ENCODE results near the gene SERINC1. TPM values are rescaled to one million over a fixed set of nuclear protein-coding genes. Genes with fewer than 3 reads are reported as not detected.

Gene SERINC1
- total RNA-seq, 1 experiment from 2014 or later: 31.3 TPM

GRCh38 chr6:122438975-122439374, 32.6 kb downstream of the SERINC1 start:
- DNase-seq (ENCODE audit: low spot score) (no peak), ATAC-seq (no peak)
- ChIA-PET CTCF (no interaction called here), POLR2A (no interaction called here)
- Mint-ChIP-seq H3K9me3 (peaks cover 36% of the 10 kb centered on the region), H3K27ac (no peak overlapping the region), H3K36me3 (peaks cover 57% of the 10 kb centered on the region), H3K4me1 (no peaks in the 10 kb centered on the region), H3K27me3 (ENCODE audit: low read depth) (no peaks in the 10 kb centered on the region), H3K4me3 (no peak overlapping the region)
- TF ChIP-seq, protein P1, sequence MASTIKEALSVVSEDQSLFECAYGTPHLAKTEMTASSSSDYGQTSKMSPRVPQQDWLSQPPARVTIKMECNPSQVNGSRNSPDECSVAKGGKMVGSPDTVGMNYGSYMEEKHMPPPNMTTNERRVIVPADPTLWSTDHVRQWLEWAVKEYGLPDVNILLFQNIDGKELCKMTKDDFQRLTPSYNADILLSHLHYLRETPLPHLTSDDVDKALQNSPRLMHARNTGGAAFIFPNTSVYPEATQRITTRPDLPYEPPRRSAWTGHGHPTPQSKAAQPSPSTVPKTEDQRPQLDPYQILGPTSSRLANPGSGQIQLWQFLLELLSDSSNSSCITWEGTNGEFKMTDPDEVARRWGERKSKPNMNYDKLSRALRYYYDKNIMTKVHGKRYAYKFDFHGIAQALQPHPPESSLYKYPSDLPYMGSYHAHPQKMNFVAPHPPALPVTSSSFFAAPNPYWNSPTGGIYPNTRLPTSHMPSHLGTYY (CRISPR knock-in tag; IDR thresholded peaks at IDR 0.05): no peak
- TF ChIP-seq, protein P2, sequence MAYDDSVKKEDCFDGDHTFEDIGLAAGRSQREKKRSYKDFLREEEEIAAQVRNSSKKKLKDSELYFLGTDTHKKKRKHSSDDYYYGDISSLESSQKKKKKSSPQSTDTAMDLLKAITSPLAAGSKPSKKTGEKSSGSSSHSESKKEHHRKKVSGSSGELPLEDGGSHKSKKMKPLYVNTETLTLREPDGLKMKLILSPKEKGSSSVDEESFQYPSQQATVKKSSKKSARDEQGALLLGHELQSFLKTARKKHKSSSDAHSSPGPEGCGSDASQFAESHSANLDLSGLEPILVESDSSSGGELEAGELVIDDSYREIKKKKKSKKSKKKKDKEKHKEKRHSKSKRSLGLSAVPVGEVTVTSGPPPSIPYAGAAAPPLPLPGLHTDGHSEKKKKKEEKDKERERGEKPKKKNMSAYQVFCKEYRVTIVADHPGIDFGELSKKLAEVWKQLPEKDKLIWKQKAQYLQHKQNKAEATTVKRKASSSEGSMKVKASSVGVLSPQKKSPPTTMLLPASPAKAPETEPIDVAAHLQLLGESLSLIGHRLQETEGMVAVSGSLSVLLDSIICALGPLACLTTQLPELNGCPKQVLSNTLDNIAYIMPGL (CRISPR knock-in tag; IDR thresholded peaks at IDR 0.05): no peak
- TF ChIP-seq, protein P3, sequence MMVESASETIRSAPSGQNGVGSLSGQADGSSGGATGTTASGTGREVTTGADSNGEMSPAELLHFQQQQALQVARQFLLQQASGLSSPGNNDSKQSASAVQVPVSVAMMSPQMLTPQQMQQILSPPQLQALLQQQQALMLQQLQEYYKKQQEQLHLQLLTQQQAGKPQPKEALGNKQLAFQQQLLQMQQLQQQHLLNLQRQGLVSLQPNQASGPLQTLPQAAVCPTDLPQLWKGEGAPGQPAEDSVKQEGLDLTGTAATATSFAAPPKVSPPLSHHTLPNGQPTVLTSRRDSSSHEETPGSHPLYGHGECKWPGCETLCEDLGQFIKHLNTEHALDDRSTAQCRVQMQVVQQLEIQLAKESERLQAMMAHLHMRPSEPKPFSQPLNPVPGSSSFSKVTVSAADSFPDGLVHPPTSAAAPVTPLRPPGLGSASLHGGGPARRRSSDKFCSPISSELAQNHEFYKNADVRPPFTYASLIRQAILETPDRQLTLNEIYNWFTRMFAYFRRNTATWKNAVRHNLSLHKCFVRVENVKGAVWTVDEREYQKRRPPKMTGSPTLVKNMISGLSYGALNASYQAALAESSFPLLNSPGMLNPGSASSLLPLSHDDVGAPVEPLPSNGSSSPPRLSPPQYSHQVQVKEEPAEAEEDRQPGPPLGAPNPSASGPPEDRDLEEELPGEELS (CRISPR knock-in tag; IDR thresholded peaks at IDR 0.05): no peak
- TF ChIP-seq OVOL2 (CRISPR knock-in tag; IDR thresholded peaks at IDR 0.05; ENCODE audit: borderline replicate concordance) (no peak), ZMAT4 (CRISPR knock-in tag; IDR thresholded peaks at IDR 0.05) (no peak), PREB (CRISPR knock-in tag; IDR thresholded peaks at IDR 0.05; ENCODE audit: borderline replicate concordance) (no peak), CREB1 (CRISPR knock-in tag; IDR thresholded peaks at IDR 0.05) (no peak), CBFB (CRISPR knock-in tag; IDR thresholded peaks at IDR 0.05; ENCODE audit: low read depth) (no peak), IRF1 (CRISPR knock-in tag; IDR thresholded peaks at IDR 0.05) (no peak), SMAD3 (CRISPR knock-in tag; IDR thresholded peaks at IDR 0.05; ENCODE audit: borderline replicate concordance) (no peak), ELF4 (CRISPR knock-in tag; IDR thresholded peaks at IDR 0.05; ENCODE audit: low read depth) (no peak), NR3C1 (CRISPR knock-in tag; conservative IDR thresholded peaks at IDR 0.05; ENCODE audit: low read depth) (no peak), FOXK1 (CRISPR knock-in tag; IDR thresholded peaks at IDR 0.05) (no peak), IRF2 (CRISPR knock-in tag; IDR thresholded peaks at IDR 0.05; ENCODE audit: borderline replicate concordance, low read depth) (no peak), ZNF263 (CRISPR knock-in tag; IDR thresholded peaks at IDR 0.05; ENCODE audit: low read depth) (no peak), SP1 (CRISPR knock-in tag; conservative IDR thresholded peaks at IDR 0.05) (no peak)
- TF ChIP-seq, protein P4, sequence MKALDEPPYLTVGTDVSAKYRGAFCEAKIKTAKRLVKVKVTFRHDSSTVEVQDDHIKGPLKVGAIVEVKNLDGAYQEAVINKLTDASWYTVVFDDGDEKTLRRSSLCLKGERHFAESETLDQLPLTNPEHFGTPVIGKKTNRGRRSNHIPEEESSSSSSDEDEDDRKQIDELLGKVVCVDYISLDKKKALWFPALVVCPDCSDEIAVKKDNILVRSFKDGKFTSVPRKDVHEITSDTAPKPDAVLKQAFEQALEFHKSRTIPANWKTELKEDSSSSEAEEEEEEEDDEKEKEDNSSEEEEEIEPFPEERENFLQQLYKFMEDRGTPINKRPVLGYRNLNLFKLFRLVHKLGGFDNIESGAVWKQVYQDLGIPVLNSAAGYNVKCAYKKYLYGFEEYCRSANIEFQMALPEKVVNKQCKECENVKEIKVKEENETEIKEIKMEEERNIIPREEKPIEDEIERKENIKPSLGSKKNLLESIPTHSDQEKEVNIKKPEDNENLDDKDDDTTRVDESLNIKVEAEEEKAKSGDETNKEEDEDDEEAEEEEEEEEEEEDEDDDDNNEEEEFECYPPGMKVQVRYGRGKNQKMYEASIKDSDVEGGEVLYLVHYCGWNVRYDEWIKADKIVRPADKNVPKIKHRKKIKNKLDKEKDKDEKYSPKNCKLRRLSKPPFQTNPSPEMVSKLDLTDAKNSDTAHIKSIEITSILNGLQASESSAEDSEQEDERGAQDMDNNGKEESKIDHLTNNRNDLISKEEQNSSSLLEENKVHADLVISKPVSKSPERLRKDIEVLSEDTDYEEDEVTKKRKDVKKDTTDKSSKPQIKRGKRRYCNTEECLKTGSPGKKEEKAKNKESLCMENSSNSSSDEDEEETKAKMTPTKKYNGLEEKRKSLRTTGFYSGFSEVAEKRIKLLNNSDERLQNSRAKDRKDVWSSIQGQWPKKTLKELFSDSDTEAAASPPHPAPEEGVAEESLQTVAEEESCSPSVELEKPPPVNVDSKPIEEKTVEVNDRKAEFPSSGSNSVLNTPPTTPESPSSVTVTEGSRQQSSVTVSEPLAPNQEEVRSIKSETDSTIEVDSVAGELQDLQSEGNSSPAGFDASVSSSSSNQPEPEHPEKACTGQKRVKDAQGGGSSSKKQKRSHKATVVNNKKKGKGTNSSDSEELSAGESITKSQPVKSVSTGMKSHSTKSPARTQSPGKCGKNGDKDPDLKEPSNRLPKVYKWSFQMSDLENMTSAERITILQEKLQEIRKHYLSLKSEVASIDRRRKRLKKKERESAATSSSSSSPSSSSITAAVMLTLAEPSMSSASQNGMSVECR (CRISPR knock-in tag; IDR thresholded peaks at IDR 0.05; ENCODE audit: borderline replicate concordance): no peak

All from WTC11 (cell line).